HK-2 (cell line): ENCODE measurements around the gene ELP4.

Experiments
- DNase-seq: peaks from one replicate; pipeline ENCODE4 v3.0.0-alpha.2; 2018; ENCODE audit not compliant: unreplicated experiment

The ELP4 gene

DNA sequence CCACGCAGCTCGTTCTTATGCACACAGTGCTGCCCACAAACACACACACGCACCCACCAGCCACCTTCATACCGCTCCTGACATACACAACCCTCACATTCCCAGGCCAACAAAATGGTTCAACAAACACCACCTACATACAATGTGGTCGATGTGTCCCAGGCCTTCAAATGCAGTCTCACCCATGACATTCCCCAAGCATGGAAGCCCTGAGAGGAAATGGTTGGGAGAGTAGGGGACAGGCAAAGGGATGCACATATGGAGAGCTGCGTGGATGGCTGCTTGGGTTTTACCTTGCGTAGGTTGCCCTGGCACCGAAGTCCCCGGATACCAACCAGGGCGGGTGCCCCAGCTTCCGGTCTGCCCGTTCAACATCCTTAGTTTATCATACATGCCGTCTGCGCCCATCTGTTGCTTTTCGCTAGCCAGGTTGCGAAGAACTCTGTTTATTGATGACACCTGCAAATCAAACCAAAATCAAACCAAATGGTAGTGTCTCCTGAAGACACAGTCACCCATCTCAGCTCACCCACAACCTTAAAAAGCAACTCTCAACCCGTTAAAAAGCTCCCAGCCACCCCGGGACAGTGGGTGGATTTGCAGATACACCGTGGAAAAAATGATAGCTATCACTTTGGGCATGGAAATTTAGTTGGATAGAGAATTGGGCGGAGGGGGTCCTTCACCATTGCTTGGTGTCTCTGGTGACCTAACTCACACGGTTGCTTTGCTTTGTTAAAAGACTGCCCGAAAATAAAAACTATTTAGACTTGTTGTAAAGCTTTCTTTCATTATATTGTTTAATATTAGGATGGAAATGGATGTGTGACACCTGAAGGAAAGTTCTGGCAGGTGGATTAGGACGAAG, 291.1 kb downstream of the ELP4 start:
- DNase-seq: no peak

DNA sequence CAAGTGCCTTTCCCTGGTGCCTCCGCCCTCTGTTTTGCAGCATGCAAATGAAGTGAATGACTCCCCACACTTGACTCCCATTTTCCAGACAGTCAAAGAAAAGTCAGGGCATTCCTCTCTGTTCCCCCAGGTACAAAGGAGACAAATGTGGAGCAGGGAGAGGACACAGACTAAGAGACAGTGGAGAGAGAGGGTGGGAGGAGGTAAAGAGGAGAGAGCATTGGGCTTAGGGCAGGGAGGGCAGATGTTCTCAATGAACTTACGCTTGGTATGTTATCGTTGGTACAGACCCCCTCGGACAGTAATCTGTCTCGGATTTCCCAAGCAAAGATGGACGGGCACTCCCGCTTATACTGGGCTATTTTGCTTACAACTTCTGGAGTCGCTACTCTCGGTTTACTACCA, 291.7 kb downstream of the ELP4 start:
- DNase-seq: no peak

DNA sequence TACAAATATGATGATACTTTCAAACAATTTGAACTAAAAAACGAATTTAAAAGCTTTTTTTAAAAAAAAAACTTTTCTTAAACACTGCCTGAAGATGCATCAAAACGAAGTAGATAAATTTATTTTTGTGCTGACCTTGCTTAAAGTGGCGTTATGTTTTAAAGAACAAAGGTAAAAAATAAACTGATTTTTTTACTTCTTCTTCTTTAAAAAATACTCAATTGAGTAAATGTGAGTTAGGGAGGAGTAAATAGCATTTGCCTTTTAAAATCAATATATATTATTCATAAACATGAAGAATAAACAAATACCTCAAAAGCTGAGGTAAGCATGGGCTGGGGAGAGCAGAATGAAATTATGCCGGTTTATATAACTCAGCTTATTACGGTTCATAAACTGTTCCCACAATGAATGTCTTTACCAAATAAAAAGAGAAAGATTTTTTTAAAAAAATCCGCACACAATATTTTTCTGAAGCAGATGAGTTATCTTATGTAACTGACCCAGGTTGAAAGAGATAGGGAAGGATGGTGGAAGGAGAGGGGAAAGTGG, 292.5 kb downstream of the ELP4 start:
- no peak for DNase-seq

DNA sequence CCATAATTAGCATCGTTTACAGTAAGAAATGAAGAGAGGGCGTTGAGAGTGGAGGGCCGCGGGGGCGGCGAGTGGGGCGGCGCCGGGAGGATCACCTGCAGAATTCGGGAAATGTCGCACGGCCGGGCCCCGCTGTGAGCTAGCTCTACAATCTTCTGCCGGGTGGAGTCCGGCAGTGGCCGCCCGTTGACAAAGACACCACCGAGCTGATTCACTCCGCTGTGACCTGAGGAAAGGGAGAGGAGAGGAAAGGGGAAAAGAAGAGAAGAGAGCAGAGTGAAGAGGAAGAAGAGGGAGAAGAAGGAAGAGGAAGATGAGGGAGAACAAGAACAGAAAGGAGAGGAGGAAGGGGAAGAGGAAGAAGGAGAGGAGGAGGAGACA, 293.0 kb downstream of the ELP4 start:
- no peak for DNase-seq

DNA sequence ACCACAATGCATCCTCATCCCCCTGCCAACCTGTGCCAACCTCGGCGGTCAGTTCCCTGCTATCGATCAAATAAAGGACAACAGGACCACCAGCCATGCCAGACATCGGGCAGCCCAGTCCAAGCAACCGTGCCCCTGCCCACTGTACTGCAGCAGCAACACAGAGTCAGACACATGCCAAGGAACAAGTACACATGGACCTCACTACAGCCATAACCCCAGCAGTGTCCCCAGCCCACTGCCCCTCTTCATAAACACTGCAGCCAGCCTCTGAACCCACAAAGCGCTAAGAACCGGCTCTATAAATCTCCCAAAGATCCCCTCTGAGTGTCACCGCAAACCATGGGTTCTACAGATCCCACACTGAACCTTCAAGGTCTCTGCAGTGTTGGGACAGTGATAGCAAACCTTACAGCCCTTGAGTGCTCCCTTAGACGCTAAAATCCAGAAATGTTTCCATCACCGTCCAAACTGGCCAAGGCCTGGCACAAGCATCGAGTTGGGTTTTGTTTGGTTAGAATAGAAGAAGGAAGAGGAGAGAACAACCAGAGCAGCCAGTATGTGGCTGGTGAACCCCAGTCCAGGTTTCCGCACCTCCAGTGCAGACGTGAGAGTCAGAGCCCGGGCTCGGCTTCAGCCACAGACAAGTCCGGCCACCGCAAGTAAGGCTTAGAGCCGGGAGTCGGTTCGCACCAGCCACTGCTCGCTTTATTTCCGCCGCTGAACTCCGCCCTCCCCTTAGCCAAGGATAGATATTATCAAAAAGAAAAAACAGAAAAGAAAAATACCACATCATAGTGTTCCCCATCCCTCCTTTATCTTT, 293.6 kb downstream of the ELP4 start:
- no peak for DNase-seq

DNA sequence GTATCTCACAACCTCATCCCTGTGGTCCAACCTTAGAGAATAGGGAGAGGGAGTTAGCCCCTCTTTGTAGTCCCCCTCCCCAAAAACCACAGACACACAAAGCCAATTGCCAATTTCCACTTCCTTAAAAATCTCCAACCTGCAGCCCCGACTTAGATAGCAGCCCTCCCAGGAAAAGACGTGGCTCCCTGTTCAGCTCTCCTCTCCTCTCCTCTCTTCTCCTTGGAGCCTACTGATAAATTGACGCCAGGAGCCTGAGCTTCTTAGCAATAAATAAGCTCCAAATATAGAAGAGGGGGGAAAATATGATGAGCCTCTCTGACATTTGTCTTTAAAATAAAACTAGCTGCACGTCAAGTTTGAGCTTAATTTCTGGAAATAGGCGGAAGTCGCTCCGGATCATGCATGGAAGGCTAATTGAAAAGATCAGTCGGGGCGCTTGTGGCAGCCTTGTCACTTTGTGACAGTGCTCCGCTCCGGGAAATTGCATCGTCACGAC, 294.3 kb downstream of the ELP4 start:
- DNase-seq: no peak

DNA sequence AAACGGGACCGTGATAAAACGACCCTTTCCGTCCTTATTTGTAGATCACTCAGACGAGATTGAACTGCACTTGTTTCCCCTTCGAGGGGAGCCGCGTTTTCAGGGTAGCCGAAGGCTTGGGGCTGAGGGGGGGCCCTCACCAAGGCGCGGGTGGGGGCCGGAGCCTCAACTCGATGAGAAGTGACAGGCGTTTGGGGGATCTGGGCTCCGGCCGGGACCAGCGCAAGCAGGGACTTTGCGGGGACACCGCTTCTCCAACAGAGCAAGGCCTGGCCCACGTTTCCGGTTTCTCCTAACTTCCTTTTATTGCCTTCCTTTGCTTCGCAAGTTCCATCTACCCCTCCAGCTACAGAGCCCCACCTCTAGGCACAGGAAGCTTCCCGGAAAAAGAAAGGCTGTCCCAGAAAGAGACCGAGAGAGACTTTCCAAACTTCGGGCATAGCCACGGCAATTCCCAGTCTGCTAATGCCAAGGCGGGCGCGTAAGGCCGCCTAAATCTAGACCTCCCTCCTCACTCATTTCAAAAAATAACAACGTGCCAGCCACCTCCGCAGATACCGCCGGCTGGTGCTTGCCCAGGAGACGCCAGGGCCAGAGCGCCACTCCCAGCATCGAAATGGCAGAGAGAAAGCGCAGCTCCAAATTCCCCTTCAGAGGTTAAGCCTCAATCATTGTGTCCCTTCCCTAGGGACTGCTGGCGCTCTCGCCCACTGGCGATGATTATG, 294.9 kb downstream of the ELP4 start:
- no peak for DNase-seq

DNA sequence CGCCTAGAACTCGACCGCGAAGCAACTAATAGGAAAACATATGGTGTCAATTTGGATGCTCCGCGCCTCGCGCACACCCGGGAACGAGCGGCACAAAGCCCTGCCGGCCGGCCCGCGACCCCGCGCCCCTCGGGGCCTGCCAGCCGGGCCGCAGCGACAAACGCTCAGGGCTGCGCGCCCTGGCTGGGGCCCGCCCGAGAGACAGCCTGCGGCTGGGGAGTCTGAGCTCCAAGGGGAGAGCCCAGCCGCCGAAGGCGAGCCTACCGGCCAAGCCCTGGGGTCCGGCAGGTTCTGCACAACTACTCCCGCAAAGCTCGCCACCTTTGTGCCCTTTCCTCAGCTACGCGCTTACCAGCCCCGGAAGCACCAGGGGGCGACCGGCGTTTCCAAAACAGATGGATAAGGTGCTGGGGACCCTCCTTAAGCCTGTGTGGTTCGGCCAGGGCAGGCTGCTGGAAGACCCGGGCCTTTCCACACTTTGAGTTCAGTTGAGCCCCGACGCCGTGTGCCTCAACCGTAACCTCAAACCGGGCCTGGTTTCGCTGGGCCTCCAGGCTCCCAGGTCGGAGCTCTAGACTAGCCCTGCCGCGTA, 295.6 kb downstream of the ELP4 start:
- DNase-seq: no peak

DNA sequence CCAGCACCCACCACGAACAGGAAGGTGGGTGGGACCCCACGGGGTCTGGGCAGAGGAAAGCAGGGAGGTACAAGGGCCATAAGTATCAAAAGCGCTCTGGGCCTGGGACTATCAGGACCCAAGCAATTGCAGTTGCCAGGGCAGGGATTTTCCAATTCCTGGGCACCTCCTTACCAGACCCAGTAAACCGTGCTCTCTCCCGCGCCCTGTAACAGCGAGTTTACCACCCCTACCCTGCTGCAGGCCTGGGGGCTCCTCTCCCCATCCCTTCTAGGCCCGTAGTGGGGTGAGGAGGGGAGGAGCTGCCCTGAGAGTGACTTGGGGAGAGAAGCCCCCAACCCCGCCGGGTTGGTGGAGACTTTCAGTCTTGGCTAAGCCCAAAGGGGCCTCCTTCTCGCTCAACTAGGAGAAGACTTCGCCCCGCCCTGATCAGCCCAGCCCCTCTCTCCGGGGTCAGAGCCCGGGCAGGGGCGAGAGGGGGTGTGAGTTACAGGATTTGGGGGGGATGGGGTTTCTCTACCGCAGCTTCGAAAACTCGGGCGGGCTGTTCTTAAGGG, 296.1 kb downstream of the ELP4 start:
- no peak for DNase-seq

DNA sequence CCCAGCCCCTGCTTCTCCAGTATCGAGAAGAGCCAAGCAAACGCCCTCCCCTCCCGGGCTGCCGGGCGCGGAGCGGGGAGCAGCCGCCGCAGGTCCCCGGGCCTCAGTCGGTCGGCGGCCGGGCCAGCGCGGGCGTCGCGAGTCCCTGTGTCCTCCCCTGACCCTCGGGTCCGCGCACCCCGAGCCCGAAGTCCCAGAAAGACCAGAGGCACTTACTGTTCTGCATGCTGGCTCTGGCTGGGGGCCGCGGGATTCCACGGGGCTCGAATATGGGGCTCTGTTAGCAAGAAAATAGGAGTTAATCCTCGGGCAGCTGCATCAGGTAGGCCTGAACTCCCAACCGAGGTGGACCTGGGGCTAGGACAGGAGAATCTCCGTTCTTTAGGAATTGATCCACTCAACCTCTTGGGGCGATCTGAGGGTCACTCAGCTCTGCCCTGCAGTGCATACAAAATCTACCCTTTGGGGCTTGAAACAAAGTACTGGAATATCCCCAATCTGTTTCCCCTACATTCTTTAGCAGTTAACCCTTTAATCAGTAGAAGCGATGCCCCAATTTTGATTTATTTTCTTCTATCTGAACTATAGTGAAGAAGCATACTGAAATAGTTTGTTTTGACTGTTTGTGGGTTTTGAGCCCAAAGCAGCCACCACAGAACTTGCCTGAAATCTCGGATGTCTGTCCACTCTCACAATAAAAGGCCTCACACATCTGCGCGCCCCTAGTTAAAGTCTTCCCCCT, 296.8 kb downstream of the ELP4 start:
- no peak for DNase-seq

DNA sequence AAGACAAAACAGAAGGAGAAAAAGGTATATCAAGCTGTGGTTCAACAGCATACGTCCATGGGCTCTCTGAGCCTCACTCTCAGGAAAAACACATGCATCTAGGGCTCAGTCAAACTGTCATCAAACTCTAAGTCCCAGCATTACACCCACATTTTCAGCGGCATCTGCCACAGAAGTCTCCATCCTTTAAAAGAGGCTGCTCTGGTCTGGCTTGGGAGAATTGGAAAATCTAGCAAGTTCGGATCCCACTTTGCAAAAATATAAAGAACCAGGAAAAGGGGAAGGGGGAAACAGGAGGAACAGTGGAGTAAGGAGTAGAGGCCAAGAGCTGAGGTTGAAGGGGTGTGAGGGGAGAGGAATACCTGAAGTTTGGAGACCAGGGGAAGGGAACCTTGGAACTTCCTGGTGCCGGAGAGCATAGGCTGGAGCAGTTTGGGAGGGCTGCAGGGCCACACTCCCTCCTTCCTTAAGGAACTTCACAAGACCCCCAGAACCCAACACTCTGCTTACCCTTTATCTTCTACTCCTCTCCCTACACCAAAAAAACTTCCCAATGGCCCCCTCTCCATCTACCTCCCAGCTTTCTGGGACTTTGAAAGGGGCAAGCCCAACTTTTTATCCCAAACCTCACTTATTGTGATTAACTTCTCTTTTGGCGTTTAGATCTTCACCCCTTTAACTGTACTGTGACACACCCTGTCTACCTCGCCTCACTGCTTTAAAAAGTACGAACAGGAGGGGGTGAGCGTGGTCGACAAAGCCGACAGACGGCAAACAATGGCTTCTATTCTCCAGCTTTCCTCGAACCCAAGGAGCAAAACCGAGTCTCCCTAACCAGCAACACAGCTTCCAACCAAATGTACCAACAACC, 297.6 kb downstream of the ELP4 start:
- DNase-seq: no peak

DNA sequence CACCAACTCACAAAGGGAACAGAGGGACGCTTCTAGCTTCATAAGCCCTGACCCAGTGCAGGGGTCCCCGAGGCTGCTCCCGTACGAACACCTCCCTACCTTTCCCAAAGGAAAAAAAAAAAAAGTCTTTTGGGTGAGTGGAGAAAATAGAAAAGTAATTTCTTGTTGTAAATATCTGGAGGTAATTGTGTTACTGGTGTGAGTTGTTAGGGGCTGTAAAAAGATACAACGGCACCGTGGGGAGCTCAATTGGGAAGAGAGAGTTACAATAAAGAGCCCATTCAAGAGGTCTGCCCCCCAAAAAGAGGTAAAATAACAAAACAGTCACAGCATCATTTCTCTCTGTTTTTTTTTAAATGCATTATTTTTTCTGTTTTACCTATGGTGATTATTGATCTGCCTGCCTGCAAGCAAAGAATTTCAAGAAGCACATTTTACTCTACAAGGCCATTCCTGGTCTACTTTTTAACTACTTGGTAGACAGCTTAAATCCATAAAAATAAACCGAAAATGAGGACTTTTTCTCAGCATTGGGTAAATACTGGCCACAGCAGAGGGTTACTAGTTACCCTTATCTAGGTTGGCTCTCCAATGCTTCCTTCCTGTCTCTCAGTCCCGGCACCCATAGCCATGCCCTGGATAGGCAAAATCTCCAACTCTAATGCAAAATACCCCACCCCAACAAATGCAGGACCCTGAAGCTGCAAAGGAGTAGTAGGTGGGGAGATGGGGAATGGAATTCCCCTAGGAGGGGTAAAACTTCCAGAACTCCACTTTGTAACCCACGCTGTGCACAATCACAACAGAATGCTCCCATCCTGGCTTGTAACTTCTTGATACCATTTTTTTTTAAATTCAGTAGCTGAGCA, 298.5 kb downstream of the ELP4 start:
- DNase-seq: no peak

DNA sequence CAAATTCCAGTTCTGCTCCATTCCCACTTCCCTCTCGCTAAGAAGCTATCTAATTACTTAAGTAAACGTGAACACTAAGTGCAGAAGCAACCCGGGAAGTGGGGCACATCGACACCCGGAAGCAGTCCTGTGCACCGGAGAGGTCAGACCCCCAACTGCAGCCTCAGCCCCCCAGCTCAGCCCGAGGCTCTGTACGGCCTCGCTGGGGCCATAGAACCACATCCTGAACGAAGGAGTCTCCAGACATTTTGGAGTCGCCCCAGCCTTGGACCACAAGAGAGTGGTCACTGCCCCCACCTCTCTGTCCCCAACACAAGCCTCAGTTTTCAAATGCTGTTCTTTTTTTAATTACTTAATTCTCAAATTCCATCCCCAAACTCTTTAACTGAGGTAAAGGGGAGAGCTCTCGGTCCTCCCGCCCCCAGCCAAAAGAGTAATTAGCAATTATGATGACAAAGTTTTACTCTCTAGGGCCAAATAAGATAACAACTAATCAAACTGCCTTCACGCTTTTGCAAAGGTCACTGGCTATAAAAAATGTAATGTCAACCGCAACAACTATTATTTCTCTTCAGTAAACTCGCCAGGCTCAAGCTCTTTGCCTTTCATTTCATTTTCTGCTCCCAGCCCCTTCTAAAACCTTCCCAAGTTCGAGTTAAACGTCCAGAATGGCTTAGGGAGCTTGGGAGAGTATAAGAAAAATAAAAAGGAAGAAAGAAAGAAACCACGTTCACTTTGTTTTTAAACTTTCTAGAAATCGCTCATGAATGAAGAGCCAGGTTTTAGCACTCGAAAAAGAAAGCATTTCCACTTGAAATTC, 299.4 kb downstream of the ELP4 start:
- no peak for DNase-seq

DNA sequence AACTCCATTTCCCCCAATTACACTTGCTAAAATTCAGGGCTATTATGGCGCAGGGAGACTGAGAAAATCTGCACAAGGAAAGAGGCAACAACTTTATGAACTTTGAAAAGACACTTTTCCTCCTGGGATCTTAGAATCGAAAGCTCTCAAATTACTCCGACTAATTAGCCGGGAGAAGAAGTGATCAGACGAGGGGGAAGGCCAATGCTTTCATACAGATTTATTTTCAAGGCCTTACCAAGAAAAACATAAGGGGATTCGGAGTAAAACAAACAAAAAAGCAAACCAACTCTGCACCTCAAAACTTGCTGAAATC, 299.9 kb downstream of the ELP4 start:
- DNase-seq: no peak

DNA sequence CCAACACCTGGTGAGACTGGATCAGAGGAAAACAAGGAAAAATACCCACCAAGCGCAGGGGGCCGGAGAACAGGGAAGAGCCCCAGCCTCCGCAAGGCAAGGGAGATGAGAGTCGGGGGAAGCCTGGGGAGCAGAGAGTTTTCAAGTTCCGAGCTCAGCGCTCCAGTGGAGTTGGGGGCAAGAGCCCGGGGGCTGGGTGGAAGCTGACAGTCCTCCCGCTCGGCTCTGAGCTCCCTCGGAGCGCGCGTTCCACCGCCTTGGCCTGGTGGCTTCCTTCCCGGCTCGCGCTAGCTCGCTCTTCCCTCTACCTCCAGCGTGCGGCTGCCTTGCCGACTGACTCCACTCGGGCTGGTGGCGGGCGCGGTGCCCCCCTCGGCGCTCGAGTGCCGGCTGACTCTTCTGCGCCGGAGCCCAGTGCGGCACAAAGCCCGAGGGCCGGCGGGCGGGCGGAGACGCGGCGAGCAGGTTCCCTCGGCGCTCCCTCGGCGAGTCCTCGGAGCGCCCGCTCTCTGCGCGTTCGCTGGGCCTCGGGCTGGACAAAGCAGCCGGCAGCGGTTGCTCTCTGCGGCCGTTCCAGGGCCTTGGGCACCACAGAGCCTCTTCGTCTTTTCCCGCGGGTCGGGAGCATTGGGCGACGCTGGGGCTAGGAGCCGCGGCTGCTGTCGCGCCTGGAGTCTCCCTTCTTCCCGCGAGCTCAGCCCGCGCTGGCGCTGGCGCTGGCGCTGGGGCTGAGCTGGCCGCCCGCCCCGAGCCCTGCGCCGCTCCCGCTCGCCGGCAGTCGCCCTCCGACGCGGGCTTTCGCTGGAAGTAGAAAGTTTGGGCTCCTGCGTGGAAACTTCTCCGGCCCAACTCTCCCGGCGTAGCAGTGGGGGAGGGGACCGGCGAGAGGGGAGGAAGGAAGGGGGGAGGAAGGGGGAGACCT, 300.6 kb downstream of the ELP4 start:
- peak; percentile 39 for DNase-seq

DNA sequence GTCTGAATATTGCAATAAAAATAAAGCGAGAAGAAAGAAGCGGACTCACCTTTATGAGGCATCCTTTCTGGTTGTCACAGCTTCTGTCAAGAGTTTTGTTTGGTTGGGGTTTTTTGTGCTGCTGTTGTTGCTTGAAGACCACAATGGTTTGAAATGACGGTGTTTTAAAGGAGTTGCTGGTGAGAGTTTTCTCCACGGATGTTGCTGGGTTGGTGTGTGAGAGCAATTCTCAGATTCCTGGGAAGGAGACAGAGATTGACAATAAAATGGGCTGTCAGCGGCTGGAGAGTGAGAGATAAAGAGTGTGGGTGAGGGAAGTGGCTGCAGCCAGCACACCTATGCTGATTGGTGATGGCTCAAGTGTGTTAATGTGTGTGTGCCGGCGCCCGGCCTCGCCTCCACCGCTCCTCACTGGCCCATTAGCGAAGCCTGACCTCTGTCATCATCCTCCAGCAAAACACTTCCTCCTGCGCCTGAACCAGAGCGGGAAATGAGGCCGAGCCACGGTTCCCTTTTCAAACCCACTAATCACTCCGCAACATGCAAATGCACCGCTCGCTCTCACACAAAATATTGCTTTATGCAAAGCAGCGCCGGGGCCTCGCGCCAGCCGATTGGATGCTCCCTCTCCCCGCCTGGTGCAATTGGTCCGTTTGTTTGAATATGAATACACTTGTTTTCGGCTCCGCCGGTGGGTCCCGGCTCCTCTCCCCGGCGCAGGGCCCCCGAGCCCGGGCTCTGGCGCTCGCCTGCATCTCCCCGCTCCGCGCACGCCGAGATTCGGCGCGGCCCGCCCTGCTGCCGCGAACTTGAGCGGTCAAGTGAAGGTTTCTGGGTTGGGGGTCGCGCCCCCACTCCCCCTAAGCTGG, 301.4 kb downstream of the ELP4 start, which contains the start of gene PAX6:
PAX6 (minus strand) TSS at position 544 of the 869 bp plus-strand sequence. CDS start 4,911 bp downstream, outside the sequence.
- peak; percentile 93 for DNase-seq
